ENCODE results near the gene CPVL. TPM values are rescaled to one million over a fixed set of nuclear protein-coding genes. Genes with fewer than 3 reads are reported as not detected.
A peak's percentile ranks its signal among the peaks of the same experiment; 100 is the strongest.

Gene CPVL
- total and polyA plus RNA-seq, 2 experiments from 2014 or later = 31.9 to 37.8 TPM

DNA sequence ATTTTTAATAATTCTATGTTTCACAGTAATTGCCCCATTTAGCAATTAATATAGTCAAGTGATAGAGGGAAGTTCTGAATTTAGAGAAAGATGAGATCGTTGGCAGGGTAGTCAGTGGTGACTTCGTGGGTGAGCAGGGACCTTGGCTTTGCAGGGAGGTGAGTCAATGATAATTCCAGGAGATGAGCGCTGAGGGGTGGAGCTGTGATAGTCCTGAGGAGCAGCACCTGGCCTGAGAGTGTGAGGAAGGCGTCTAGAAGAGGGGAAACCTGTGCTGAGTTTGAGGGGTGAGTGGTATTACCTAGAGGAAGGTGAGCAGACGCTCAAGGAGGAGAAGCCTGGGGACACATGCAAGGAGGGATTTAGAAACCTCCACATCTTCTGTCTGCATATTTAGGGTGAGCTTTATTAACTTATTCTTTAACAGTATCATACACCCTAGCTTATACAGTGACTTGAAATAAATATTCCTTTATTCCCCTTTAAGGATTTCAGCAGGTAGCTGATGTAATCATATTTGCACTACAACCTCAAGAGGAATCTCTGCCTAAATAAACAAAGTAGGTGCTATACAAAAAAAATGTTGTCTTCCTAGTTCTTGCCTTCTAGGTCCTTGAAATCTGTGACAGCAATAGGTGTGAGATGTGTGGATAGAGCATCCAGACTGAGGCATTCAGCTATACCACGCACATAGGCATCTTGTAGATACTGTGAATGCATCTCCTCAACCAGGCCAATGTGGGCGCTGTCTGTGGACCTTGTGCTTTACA lies 186.1 kb downstream of the CPVL start (continued):
- TF ChIP-seq, protein P1, sequence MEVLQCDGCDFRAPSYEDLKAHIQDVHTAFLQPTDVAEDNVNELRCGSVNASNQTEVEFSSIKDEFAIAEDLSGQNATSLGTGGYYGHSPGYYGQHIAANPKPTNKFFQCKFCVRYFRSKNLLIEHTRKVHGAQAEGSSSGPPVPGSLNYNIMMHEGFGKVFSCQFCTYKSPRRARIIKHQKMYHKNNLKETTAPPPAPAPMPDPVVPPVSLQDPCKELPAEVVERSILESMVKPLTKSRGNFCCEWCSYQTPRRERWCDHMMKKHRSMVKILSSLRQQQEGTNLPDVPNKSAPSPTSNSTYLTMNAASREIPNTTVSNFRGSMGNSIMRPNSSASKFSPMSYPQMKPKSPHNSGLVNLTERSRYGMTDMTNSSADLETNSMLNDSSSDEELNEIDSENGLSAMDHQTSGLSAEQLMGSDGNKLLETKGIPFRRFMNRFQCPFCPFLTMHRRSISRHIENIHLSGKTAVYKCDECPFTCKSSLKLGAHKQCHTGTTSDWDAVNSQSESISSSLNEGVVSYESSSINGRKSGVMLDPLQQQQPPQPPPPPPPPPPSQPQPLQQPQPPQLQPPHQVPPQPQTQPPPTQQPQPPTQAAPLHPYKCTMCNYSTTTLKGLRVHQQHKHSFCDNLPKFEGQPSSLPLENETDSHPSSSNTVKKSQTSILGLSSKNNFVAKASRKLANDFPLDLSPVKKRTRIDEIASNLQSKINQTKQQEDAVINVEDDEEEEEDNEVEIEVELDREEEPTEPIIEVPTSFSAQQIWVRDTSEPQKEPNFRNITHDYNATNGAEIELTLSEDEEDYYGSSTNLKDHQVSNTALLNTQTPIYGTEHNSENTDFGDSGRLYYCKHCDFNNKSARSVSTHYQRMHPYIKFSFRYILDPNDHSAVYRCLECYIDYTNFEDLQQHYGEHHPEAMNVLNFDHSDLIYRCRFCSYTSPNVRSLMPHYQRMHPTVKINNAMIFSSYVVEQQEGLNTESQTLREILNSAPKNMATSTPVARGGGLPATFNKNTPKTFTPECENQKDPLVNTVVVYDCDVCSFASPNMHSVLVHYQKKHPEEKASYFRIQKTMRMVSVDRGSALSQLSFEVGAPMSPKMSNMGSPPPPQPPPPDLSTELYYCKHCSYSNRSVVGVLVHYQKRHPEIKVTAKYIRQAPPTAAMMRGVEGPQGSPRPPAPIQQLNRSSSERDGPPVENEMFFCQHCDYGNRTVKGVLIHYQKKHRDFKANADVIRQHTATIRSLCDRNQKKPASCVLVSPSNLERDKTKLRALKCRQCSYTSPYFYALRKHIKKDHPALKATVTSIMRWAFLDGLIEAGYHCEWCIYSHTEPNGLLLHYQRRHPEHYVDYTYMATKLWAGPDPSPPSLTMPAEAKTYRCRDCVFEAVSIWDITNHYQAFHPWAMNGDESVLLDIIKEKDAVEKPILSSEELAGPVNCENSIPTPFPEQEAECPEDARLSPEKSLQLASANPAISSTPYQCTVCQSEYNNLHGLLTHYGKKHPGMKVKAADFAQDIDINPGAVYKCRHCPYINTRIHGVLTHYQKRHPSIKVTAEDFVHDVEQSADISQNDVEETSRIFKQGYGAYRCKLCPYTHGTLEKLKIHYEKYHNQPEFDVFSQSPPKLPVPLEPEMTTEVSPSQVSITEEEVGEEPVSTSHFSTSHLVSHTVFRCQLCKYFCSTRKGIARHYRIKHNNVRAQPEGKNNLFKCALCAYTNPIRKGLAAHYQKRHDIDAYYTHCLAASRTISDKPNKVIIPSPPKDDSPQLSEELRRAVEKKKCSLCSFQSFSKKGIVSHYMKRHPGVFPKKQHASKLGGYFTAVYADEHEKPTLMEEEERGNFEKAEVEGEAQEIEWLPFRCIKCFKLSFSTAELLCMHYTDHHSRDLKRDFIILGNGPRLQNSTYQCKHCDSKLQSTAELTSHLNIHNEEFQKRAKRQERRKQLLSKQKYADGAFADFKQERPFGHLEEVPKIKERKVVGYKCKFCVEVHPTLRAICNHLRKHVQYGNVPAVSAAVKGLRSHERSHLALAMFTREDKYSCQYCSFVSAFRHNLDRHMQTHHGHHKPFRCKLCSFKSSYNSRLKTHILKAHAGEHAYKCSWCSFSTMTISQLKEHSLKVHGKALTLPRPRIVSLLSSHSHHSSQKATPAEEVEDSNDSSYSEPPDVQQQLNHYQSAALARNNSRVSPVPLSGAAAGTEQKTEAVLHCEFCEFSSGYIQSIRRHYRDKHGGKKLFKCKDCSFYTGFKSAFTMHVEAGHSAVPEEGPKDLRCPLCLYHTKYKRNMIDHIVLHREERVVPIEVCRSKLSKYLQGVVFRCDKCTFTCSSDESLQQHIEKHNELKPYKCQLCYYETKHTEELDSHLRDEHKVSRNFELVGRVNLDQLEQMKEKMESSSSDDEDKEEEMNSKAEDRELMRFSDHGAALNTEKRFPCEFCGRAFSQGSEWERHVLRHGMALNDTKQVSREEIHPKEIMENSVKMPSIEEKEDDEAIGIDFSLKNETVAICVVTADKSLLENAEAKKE (CRISPR knock-in tag; IDR thresholded peaks at IDR 0.05) = no peak
- TF ChIP-seq ZNF331 (CRISPR knock-in tag; IDR thresholded peaks at IDR 0.05; ENCODE audit: low read depth) (no peak), NANOG (IDR thresholded peaks at IDR 0.05; ENCODE audit: borderline replicate concordance) (no peak), CTCF (conservative IDR thresholded peaks at IDR 0.05; ENCODE audit: low read depth in 2 of 2) (no peak), ZNF114 (CRISPR knock-in tag; IDR thresholded peaks at IDR 0.05) (no peak)

GRCh38 chr7:28958980-28959347 lies 187.4 kb downstream of the CPVL start:
- peaks cover 29% of the 10 kb centered on the region for H3K4me1 ChIP-seq (ENCODE audit: insufficient read depth)
- H2AFZ ChIP-seq = peak overlapping the region; percentile 99
- no peak for ATAC-seq
- H3K27me3 ChIP-seq (ENCODE audit: insufficient read depth) = peaks cover 69% of the 10 kb centered on the region
- no peak for DNase-seq (ENCODE audit: low spot score)
- H3K36me3 ChIP-seq (ENCODE audit: insufficient read depth) = no peaks in the 10 kb centered on the region
- peaks cover 46% of the 10 kb centered on the region for H3K27me3 Mint-ChIP-seq (ENCODE audit: insufficient read depth, low read depth, poor library complexity)
- H4K20me1 ChIP-seq (replicated peaks; ENCODE audit: insufficient read depth) = no peaks in the 10 kb centered on the region; the same call in 1 of the 2 replicates
- H3K79me2 ChIP-seq (replicated peaks; ENCODE audit: insufficient read depth) = no peaks in the 10 kb centered on the region
- no peaks in the 10 kb centered on the region for H3K36me3 Mint-ChIP-seq (ENCODE audit: low read depth)
- no peak overlapping the region for H3K27ac ChIP-seq (ENCODE audit: low read depth)
- H3K4me3 Mint-ChIP-seq = peak overlapping the region; percentile 75
- no peaks in the 10 kb centered on the region for H3K9me2 ChIP-seq (ENCODE audit: insufficient read depth)
- H3K27ac Mint-ChIP-seq = no peak overlapping the region
- peak overlapping the region; percentile 87 for H3K4me2 ChIP-seq
- H3K4me3 ChIP-seq = peak overlapping the region; percentile 70
- no peaks in the 10 kb centered on the region for H3K9me3 Mint-ChIP-seq
- H3F3A ChIP-seq (replicated peaks; ENCODE audit: low read depth) = 0 out of 2 replicates have a peak, but pooled peaks cover 11% of the 10 kb centered on the region
- H3K4me1 Mint-ChIP-seq = peaks cover 45% of the 10 kb centered on the region
- TF ChIP-seq ZNF114 (CRISPR knock-in tag; IDR thresholded peaks at IDR 0.05) (no peak), ETS1 (IDR thresholded peaks at IDR 0.05) (no peak), POLR2AphosphoS5 (IDR thresholded peaks at IDR 0.05; ENCODE audit: low read depth) (no peak)
- TF ChIP-seq, protein P2, sequence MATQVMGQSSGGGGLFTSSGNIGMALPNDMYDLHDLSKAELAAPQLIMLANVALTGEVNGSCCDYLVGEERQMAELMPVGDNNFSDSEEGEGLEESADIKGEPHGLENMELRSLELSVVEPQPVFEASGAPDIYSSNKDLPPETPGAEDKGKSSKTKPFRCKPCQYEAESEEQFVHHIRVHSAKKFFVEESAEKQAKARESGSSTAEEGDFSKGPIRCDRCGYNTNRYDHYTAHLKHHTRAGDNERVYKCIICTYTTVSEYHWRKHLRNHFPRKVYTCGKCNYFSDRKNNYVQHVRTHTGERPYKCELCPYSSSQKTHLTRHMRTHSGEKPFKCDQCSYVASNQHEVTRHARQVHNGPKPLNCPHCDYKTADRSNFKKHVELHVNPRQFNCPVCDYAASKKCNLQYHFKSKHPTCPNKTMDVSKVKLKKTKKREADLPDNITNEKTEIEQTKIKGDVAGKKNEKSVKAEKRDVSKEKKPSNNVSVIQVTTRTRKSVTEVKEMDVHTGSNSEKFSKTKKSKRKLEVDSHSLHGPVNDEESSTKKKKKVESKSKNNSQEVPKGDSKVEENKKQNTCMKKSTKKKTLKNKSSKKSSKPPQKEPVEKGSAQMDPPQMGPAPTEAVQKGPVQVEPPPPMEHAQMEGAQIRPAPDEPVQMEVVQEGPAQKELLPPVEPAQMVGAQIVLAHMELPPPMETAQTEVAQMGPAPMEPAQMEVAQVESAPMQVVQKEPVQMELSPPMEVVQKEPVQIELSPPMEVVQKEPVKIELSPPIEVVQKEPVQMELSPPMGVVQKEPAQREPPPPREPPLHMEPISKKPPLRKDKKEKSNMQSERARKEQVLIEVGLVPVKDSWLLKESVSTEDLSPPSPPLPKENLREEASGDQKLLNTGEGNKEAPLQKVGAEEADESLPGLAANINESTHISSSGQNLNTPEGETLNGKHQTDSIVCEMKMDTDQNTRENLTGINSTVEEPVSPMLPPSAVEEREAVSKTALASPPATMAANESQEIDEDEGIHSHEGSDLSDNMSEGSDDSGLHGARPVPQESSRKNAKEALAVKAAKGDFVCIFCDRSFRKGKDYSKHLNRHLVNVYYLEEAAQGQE (IDR thresholded peaks at IDR 0.05; ENCODE audit: unreplicated experiment) = no peak
